Activated naive CD8-positive, alpha-beta T cell treated with anti-CD3 and anti-CD28 coated beads, Interleukin-2, amount 50 U/mL, for 16 hours (primary cell): ENCODE results near the gene ASPG.

Experiments used
- DNase-seq: peaks from one replicate; pipeline ENCODE4 v3.0.0-alpha.2; 2020; ENCODE audit warnings: low read depth, low spot score

The ASPG gene

DNA sequence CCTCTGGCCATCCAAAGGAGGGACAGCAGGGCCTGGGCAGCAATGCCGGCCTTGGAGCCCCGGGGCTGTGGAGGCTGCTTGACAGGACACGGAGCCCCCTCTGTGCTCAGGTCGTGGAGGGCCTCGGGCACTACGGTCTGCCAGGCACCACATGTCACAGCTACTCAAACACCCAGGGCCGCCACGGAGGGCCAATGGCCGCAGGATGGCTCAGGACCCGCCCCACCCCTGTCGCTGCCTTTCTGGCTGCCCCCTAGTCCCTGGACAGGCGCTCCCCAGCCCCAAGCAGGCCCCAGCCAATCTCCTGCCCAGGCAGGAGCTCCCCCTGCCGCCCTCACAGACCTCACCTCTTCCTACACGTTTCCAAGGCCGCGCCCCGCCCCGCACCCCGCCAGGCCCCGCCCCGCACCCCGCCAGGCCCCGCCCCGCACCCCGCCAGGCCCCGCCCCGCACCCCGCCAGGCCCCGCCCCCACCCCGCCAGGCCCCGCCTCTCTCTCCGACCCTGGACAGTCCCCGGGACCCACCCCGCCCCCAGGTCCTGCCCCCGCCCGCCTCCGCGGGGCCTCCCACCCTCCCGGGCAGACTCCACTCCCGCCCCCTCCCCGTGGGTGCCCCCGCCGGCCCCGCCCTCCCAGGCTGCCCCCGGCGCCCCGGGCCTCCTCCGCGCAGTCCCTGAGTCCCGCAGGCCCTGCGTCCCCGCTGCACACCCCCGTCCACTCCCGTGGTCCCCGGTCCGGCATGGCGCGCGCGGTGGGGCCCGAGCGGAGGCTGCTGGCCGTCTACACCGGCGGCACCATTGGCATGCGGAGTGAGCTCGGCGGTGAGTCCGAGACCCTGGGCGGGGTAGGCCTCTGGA is at the start of gene ASPG:
Gene ASPG, plus strand, starts transcription at position 669 of the 857 bp plus-strand sequence. Its CDS starts 71 bp downstream, at position 740.
- DNase-seq: no peak

- DNase-seq: no peak
Observed at GRCh38 chr14:104036212-104036611, 49.3 kb upstream of the ASPG start.

GRCh38 chr14:104037074-104037473 is 48.4 kb upstream of the ASPG start:
- DNase-seq: no peak

- DNase-seq: no peak
Observed at GRCh38 chr14:104037903-104038302, 47.6 kb upstream of the ASPG start.

GRCh38 chr14:104039214-104039613 is 46.3 kb upstream of the ASPG start:
- DNase-seq: no peak

GRCh38 chr14:104040539-104040938 is 45.0 kb upstream of the ASPG start:
- no peak for DNase-seq

DNA sequence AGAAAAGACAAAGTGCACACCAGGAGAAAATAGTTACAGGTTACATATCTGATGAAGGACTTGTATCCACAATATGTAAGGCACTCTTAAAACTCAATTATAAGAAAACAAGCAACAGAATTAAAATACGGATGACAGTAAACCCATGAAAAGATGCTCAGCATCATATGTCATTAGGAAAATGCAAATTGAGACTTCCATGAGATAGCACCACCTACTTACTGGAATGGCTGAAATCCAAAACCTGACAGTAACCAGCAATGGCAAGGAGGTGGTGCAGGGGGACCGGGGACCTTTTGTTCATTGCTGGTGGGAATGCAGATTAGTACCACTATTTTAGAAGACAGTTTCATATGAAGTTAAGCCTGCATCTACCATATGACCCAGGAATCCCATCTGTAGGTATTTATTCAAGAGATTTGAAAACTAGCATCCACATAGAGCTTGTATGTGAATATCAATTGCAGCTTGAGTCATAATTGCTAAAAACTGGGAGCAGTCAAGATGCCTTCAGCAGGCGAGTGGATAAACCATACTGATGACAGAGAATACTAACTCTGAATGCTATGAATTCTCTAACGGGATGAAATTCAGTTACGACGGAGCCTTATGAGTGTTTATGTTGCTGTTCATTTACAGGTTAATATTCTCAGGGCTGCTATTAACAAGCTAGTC is 43.9 kb upstream of the ASPG start:
- DNase-seq: no peak

DNA sequence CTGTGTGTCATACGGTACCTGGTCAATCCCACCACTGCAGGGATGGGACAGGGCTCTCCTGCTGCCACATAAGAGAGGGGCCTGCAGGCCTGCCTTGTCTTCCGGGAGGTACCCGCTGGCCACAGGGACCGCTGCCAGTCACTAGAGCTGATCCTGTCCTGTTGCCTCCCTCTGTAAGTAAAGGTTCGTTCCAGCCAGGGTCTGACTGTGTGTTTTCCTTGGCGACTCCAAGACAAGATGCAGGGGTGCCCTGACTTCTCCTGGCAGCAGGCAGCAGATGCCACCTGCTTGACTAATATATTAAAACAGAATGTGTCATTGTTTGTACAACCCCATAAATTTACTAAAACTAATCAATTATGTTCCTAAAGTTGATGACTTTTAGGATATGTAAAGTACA is 41.5 kb upstream of the ASPG start:
- no peak for DNase-seq

DNA sequence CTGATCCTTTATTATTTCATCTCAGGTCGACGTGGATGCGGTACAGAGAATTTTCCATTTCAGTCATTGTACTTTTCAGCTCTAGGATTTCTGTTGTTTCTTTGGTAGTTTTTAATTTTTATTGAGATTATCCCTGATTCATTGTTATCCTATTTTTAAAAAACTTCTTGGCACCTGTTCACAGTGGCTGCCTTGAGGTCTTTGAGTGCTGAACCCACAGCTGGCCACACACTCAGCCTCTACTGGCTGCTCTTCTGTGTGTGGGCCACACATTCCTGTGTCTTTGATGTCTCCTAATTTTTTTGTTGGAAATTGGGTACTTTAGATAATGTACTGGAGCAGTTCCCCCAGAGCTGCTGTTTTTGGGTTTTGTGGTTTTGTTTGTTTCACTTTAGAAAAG is 37.7 kb upstream of the ASPG start:
- no peak for DNase-seq

- no peak for DNase-seq
Observed at GRCh38 chr14:104048758-104049507, 36.6 kb upstream of the ASPG start.

DNA sequence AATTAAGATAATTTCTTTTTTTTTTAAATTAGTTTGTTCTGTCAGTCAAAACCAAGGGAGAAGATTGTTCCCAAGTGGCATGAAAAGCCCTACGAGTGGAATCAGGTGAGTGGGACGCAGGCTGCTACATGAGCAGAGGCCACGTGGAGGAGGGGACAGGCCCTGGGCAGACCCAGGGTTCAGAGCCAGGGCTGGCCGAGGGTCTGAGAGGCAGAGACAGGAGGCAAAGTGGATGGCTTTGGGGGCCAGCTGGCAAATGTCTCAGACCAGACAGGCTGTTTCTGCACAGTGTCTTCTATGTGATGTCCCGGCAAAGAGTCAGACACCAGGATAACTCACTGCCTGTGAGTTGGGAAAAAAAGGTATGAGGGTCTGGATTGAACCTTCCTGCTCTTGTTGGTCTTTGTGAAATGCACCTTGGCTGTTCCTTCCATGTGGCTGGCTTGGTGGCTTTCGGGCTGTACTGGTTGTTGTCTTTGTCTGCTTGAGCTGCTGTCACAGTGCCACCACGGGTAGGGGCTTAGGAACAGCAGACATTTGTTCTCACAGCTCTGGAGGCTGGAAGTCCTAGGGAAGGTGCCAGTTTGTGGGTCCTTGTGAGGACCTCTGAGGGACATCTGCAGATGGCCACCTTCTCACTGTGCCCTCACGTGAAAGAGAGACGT is 35.8 kb upstream of the ASPG start:
- no peak for DNase-seq

GRCh38 chr14:104051092-104051813 is 34.2 kb upstream of the ASPG start:
- no peak for DNase-seq

- DNase-seq: no peak
Observed at GRCh38 chr14:104054222-104054905, 31.1 kb upstream of the ASPG start.

- no peak for DNase-seq
Observed at GRCh38 chr14:104062281-104062680, 23.2 kb upstream of the ASPG start.

DNA sequence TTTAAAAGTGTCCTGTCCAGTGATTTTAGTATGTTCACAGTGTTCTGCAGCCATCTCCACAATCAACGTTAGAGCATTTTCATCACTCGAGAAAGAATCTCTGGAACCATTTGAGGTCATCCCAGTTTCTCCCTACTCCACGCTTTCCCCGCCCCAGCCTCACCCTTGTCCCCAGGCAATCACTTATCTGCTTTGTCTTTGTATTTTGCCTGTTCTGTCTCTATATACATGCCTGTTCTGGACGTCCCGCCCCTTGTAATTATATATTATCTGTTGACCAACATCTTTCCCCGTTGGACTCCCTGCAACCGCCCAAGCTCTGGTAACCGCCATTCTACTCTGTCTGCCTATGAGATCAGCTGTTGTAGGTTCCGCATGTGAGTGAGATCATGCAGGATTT is 21.5 kb upstream of the ASPG start:
- DNase-seq: no peak

- DNase-seq: no peak
Observed at GRCh38 chr14:104066279-104066678, 19.2 kb upstream of the ASPG start.

- DNase-seq: no peak
Observed at GRCh38 chr14:104066719-104067295, 18.7 kb upstream of the ASPG start.

DNA sequence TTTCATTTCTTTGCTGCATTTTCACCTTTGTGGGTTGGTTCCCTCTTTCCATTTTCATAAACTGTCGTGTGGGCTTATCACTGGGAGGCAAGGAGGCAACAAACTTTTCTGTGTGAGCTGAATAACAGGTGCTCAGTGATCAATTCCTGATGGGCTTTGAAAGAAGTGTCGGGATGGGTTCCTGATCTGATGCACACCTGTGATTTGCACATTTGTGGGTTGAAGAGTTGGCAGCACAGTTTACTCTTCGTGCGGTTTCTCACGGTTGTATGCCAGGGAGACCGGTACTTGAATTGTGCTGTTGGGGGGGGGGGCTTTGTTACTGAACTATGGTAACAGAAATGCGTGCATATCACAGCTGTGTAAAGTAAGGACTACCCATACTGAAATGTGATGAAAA is 16.0 kb upstream of the ASPG start:
- no peak for DNase-seq

DNA sequence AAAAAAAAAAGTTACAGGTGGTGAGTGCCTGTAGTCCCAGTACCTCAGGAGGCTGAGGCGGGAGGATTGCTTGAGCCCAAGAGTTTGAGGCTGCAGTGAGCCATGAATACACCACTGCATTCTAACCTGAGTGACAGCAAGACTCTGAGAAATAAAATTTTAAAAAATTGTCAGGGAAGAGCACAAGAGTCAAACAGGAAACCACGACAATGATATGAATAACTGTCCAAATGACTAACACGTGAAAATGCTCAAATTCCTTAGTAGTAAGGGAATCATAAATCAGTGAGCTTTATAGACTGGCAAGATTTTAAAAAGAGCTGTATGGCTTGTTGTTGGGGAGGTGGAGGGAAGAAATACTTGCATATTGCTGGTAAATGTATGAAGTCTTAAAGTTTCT is 12.9 kb upstream of the ASPG start:
- no peak for DNase-seq

GRCh38 chr14:104073764-104074163 is 11.7 kb upstream of the ASPG start:
- DNase-seq: no peak
